Osteoblast (primary cell): Measurements from ENCODE around the gene HNRNPL. TPM values are rescaled to one million over a fixed set of nuclear protein-coding genes. Genes with fewer than 3 reads are reported as not detected.

Experiments
- DNase-seq: peaks from one replicate; pipeline ENCODE4 v3.0.0; 2011; ENCODE audit warnings: low spot score, mixed read lengths; ENCODE audit not compliant: insufficient read length; ENCODE audit errors: missing footprints
- H2AFZ ChIP-seq: 2 replicates; pipeline ENCODE4 v1.6.0; 2011; ENCODE audit warnings: mild to moderate bottlenecking, low read length
- H3K27ac ChIP-seq: 2 replicates; pipeline ENCODE4 v1.5.1; 2011; ENCODE audit warnings: mild to moderate bottlenecking, low read depth, low read length, moderate library complexity
- H3K27me3 ChIP-seq: 2 replicates; pipeline ENCODE4 v1.6.0; 2012; ENCODE audit warnings: mild to moderate bottlenecking, control low read depth, inconsistent platforms, low read length, moderate library complexity; ENCODE audit not compliant: insufficient read depth
- H3K36me3 ChIP-seq: 2 replicates; pipeline ENCODE4 v1.5.1; 2011; ENCODE audit warnings: mild to moderate bottlenecking, low read length, control low read depth, moderate library complexity; ENCODE audit not compliant: insufficient read depth
- H3K4me1 ChIP-seq: 2 replicates; pipeline ENCODE4 v1.5.1; 2011; ENCODE audit warnings: mild to moderate bottlenecking, low read length, control low read depth, moderate library complexity; ENCODE audit not compliant: insufficient read depth
- H3K4me2 ChIP-seq: 2 replicates; pipeline ENCODE4 v1.6.0; 2011; ENCODE audit warnings: mild to moderate bottlenecking, low read length; ENCODE audit not compliant: insufficient read depth
- H3K4me3 ChIP-seq: fragments of 200-600 bp; sonication (generic); 3 replicates; pipeline ENCODE4 v1.5.1; 2012; ENCODE audit warnings: mild to moderate bottlenecking, low read length, inconsistent platforms; ENCODE audit not compliant: insufficient read depth
- H3K79me2 ChIP-seq: 2 replicates; pipeline ENCODE4 v1.6.0; 2012; ENCODE audit warnings: mild to moderate bottlenecking, low read length, control low read depth, inconsistent platforms; ENCODE audit not compliant: insufficient read depth
- H3K9me3 ChIP-seq: 2 replicates; pipeline ENCODE4 v1.5.1; 2011; ENCODE audit warnings: low read depth, low read length, control low read depth
- H4K20me1 ChIP-seq: 2 replicates; pipeline ENCODE4 v1.6.0; 2012; ENCODE audit warnings: mild to moderate bottlenecking, low read length, control low read depth; ENCODE audit not compliant: insufficient read depth
- CTCF ChIP-seq: IDR thresholded peaks from 2 replicates; pipeline ENCODE4 v1.5.1; 2011; ENCODE audit warnings: mild to moderate bottlenecking, low read depth, low read length, moderate library complexity; ENCODE audit errors: extremely low read depth
- total RNA-seq: library from RNA; depleted of rRNA; stranded (reverse); fragments of >200 nt; gene quantifications from 2 replicates; pipeline ENCODE4 v1.2.3, GENCODE V29; 2012

The HNRNPL gene
- total RNA-seq, 1 donor: 188 TPM

- H3K36me3 ChIP-seq: no peaks in the 10 kb centered on the region
- no peak for DNase-seq
- no peaks in the 10 kb centered on the region for H3K4me1 ChIP-seq
- no peaks in the 10 kb centered on the region for H4K20me1 ChIP-seq
- no peak overlapping the region for H3K27ac ChIP-seq
- no peak overlapping the region for H2AFZ ChIP-seq
- no peak for TF ChIP-seq CTCF
- no peaks in the 10 kb centered on the region for H3K79me2 ChIP-seq
- no peak overlapping the region for H3K4me3 ChIP-seq
- H3K27me3 ChIP-seq: no peaks in the 10 kb centered on the region
- no peak overlapping the region for H3K4me2 ChIP-seq
- H3K9me3 ChIP-seq: no peaks in the 10 kb centered on the region
Observed at GRCh38 chr19:38795549-38795948, 54.2 kb downstream of the HNRNPL start.

GRCh38 chr19:38793671-38794070 lies 56.1 kb downstream of the HNRNPL start:
- H2AFZ ChIP-seq: no peak overlapping the region
- H3K27me3 ChIP-seq: no peaks in the 10 kb centered on the region
- no peaks in the 10 kb centered on the region for H4K20me1 ChIP-seq
- no peak overlapping the region for H3K4me2 ChIP-seq
- H3K9me3 ChIP-seq: no peaks in the 10 kb centered on the region
- no peak for DNase-seq
- H3K27ac ChIP-seq: no peak overlapping the region
- H3K36me3 ChIP-seq: no peaks in the 10 kb centered on the region
- H3K4me3 ChIP-seq: no peak overlapping the region
- no peaks in the 10 kb centered on the region for H3K4me1 ChIP-seq
- no peaks in the 10 kb centered on the region for H3K79me2 ChIP-seq
- TF ChIP-seq CTCF: no peak

- Histone ChIP-seq H2AFZ (no peak overlapping the region), H3K4me2 (no peak overlapping the region)
Observed at GRCh38 chr19:38793177-38793576, 56.6 kb downstream of the HNRNPL start.

More at GRCh38 chr19:38793177-38793576, 56.6 kb downstream of the HNRNPL start:
- Histone ChIP-seq H3K27ac (no peak overlapping the region), H3K36me3 (no peaks in the 10 kb centered on the region), H3K9me3 (no peaks in the 10 kb centered on the region), H3K79me2 (no peaks in the 10 kb centered on the region), H3K4me3 (no peak overlapping the region), H4K20me1 (no peaks in the 10 kb centered on the region), H3K4me1 (no peaks in the 10 kb centered on the region), H3K27me3 (no peaks in the 10 kb centered on the region)
- peak; percentile 36 for DNase-seq
- TF ChIP-seq CTCF: no peak
